Measurements from ENCODE around the gene PPP2R5E. TPM values are rescaled to one million over a fixed set of nuclear protein-coding genes. Genes with fewer than 3 reads are reported as not detected.

PPP2R5E gene
- total RNA-seq, 1 donor from 2014 or later = 72.0 TPM

DNA sequence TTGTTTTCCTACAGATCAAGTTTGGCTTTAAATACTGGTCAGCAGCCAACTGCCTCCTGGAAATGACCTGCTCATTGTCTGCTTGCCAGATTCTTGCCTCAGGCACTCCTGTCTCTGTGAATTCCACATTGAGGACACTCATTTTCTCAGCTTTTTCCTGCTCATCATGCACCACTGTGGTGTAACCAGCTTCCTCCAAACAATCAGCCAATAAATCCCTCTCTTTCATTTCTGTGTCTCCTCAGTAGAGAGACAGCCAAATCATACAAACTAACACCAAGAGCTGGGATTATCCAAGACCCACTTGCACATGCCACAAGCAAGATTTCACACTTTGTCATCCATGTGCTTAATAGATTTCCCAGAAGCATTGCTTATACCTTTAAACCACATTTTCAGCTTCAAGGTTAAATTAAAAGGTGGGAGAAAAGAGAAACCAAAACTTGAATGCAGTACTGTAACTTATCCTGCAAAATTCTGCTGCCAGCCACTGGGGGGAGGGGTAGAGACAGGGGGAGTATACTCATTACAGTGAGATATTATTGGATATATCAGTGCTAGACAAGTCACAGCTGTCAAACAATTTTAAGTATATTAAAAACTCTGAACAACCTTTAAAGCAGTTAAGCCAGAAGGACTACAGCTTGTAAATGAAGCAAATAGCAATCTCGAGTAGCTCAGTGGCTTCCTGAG is 105.0 kb downstream of the PPP2R5E start:
- H3K27ac ChIP-seq = no peak overlapping the region
- peaks cover 7% of the 10 kb centered on the region for H3F3A ChIP-seq (ENCODE audit: low read depth)
- Mint-ChIP-seq H3K27me3 (ENCODE audit: insufficient read depth, low read depth) (no peaks in the 10 kb centered on the region), H3K27ac (no peak overlapping the region), H3K36me3 (peaks cover 11% of the 10 kb centered on the region), H3K4me1 (peaks cover 2% of the 10 kb centered on the region), H3K9me3 (no peaks in the 10 kb centered on the region), H3K4me3 (no peak overlapping the region)
- no peak for DNase-seq (ENCODE audit: low spot score)
- H4K20me1 ChIP-seq (ENCODE audit: low read depth) = peaks cover 62% of the 10 kb centered on the region
- H3K4me3 ChIP-seq = no peak overlapping the region
- H3K79me2 ChIP-seq (ENCODE audit: low read depth) = peaks cover 93% of the 10 kb centered on the region
- H2AFZ ChIP-seq (replicated peaks) = no peak overlapping the region
- no peak overlapping the region for H3K9ac ChIP-seq
- no peak overlapping the region for H3K4me2 ChIP-seq
- no peaks in the 10 kb centered on the region for H3K36me3 ChIP-seq
- H3K9me3 ChIP-seq (ENCODE audit: low read depth) = no peaks in the 10 kb centered on the region
- TF ChIP-seq, protein P1, sequence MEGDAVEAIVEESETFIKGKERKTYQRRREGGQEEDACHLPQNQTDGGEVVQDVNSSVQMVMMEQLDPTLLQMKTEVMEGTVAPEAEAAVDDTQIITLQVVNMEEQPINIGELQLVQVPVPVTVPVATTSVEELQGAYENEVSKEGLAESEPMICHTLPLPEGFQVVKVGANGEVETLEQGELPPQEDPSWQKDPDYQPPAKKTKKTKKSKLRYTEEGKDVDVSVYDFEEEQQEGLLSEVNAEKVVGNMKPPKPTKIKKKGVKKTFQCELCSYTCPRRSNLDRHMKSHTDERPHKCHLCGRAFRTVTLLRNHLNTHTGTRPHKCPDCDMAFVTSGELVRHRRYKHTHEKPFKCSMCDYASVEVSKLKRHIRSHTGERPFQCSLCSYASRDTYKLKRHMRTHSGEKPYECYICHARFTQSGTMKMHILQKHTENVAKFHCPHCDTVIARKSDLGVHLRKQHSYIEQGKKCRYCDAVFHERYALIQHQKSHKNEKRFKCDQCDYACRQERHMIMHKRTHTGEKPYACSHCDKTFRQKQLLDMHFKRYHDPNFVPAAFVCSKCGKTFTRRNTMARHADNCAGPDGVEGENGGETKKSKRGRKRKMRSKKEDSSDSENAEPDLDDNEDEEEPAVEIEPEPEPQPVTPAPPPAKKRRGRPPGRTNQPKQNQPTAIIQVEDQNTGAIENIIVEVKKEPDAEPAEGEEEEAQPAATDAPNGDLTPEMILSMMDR (IDR thresholded peaks at IDR 0.05) = no peak
- no peak for TF ChIP-seq EZH2phosphoT487 (IDR thresholded peaks at IDR 0.05)
- TF ChIP-seq EZH2 (IDR thresholded peaks at IDR 0.05) = no peak
- peaks cover 12% of the 10 kb centered on the region for H3K4me1 ChIP-seq
- H3K27me3 ChIP-seq = no peaks in the 10 kb centered on the region

DNA sequence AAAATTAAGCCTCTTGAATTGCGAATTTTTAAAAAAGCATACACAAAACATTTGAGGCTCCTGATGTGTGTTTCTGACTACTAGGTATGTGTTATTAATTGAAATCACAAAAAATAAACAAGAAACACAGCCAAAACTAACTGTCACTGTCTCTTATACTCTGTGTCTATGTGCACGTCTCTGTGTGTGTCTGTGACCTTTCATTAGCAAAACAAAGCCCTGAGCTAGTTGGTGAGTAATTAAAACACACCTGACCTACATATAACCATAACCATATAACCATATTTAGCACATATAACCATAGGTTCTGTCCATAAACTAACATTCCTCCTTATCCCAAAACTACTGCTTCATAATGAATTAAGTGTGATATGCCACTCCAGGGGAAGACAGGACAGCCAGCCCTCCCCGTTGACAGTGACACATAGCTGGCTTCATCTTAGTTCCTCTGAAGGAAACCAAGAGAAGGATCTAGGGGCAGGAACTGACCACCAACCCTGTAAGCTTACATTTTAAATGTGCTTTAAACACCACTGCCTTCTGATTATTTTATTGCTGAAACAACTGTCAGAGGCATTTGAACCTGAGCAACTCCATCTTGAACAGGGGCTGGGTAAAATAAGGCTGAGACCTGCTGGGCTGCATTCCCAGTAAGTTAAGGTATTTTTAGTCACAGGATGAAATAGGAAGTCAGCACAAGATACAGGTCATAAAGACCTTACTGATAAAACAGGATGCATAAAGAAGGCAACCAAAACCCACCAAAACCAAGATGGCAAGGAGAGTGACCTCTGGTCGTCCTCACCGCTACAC is 106.7 kb downstream of the PPP2R5E start:
- H3K9me3 ChIP-seq (ENCODE audit: low read depth) = no peaks in the 10 kb centered on the region
- no peak overlapping the region for H3K4me2 ChIP-seq
- peaks cover 10% of the 10 kb centered on the region for H3K36me3 Mint-ChIP-seq
- no peak for TF ChIP-seq EZH2 (IDR thresholded peaks at IDR 0.05)
- TF ChIP-seq, protein P1 (IDR thresholded peaks at IDR 0.05) = no peak
- no peak for TF ChIP-seq EZH2phosphoT487 (IDR thresholded peaks at IDR 0.05)
- no peak overlapping the region for H3K4me3 ChIP-seq
- DNase-seq (ENCODE audit: low spot score) = no peak
- H3K27me3 Mint-ChIP-seq (ENCODE audit: insufficient read depth, low read depth) = no peaks in the 10 kb centered on the region
- no peak overlapping the region for H3K4me3 Mint-ChIP-seq
- H3K79me2 ChIP-seq (ENCODE audit: low read depth) = peaks cover 94% of the 10 kb centered on the region
- H3K27me3 ChIP-seq = no peaks in the 10 kb centered on the region
- H3K36me3 ChIP-seq = no peaks in the 10 kb centered on the region
- H4K20me1 ChIP-seq (ENCODE audit: low read depth) = peaks cover 77% of the 10 kb centered on the region
- H3K9ac ChIP-seq = no peak overlapping the region
- H3K27ac ChIP-seq = peak overlapping the region; percentile 24
- H3F3A ChIP-seq (ENCODE audit: low read depth) = peaks cover 7% of the 10 kb centered on the region
- H3K4me1 Mint-ChIP-seq = peaks cover 8% of the 10 kb centered on the region
- peaks cover 24% of the 10 kb centered on the region for H3K4me1 ChIP-seq
- no peaks in the 10 kb centered on the region for H3K9me3 Mint-ChIP-seq
- H3K27ac Mint-ChIP-seq = no peak overlapping the region
- no peak overlapping the region for H2AFZ ChIP-seq (replicated peaks)

DNA sequence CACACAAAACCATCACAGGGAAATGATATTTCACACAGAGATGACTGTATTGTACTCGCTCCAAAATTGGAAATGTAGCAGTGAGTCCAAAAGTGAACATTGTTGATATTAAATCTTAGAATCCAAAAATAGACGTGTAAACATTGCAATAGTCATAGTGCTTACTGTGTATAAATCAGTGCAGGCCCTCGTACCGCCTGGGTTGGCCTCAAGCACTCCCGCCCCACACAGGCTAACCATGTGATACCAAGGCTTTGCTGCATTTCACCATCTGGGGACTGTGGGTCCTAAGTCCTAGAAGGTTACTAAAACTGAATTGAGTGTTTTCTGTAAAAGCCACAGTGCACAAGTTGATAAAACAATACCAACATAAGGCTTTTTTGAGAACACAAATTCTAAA is 107.3 kb downstream of the PPP2R5E start:
- Histone ChIP-seq H3K36me3 (no peaks in the 10 kb centered on the region), H3F3A (ENCODE audit: low read depth) (peaks cover 7% of the 10 kb centered on the region), H2AFZ (replicated peaks) (no peak overlapping the region), H3K27me3 (no peaks in the 10 kb centered on the region), H3K27ac (no peak overlapping the region), H3K4me1 (peaks cover 24% of the 10 kb centered on the region), H3K4me3 (no peak overlapping the region), H3K4me2 (no peak overlapping the region), H3K9ac (no peak overlapping the region), H3K79me2 (ENCODE audit: low read depth) (peaks cover 94% of the 10 kb centered on the region), H4K20me1 (ENCODE audit: low read depth) (peaks cover 80% of the 10 kb centered on the region), H3K9me3 (ENCODE audit: low read depth) (no peaks in the 10 kb centered on the region)
- no peak overlapping the region for H3K4me3 Mint-ChIP-seq
- no peak overlapping the region for H3K27ac Mint-ChIP-seq
- H3K4me1 Mint-ChIP-seq = peaks cover 8% of the 10 kb centered on the region
- no peaks in the 10 kb centered on the region for H3K9me3 Mint-ChIP-seq
- H3K36me3 Mint-ChIP-seq = peaks cover 5% of the 10 kb centered on the region
- H3K27me3 Mint-ChIP-seq (ENCODE audit: insufficient read depth, low read depth) = no peaks in the 10 kb centered on the region
- DNase-seq (ENCODE audit: low spot score) = no peak
- TF ChIP-seq, protein P1 (IDR thresholded peaks at IDR 0.05) = no peak
- no peak for TF ChIP-seq EZH2 (IDR thresholded peaks at IDR 0.05)
- no peak for TF ChIP-seq EZH2phosphoT487 (IDR thresholded peaks at IDR 0.05)
